Measurements from ENCODE around the gene TMEM184B. TPM values are rescaled to one million over a fixed set of nuclear protein-coding genes. Genes with fewer than 3 reads are reported as not detected.

The TMEM184B gene
- total RNA-seq, 4 donors from 2014 or later = 27.9 to 67.4 (median 40.7) TPM

DNA sequence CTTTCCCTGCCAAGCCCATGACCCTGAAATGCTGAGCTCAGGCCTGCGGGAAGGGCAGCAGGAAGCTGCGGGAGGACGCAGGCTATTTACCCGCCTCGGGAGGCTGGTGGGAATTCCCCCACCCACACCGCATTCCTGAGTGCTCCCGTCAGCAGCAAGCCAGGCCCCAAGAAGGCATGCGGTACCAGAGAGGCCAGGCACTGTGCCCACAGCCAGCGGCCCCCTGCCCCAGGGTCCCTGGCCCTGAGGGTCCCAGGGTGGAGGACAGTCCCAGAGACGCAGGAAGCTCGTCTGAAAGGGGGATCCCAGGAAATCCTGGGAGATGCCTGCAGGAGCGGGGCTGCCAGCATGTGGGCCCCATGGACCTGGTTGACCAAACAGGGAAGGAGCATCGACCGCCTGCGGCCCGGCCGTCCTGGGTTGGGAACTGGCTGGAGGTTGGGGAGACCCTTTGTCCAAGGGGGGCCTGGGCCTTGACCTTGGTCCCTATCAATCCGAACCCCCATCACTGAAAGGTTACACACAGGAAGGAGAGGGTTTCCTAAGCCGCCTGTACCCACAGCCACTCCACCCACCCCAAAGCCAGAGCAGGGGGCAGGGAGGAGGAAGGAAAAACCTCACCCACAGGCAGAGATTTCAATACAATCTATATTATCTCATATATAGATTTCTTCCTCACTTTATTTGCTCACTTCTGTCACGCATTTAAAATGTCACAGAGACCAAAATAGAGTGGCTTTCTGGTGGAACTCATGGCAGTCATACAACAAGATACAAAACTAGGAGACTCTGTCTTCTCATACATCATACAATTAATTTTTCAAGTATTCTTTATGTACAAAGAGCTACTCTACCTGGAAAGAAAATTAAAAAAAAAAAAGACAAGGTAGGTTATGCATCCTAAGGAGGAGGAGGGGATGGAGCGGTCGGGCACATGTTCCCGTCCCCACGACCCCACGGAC lies 53.9 kb downstream of the TMEM184B start:
- peak; percentile 64 to 95 for DNase-seq (ENCODE audit: low spot score in 2 of 2)
- intact Hi-C loops (cut with DNase I; ENCODE audit: low total_unique reads) = loop anchor here (10.0 kb wide), 1 partner anchor 104 kb away; the partner anchor contains the start of gene BAIAP2L2
- TF ChIP-seq, protein P1, sequence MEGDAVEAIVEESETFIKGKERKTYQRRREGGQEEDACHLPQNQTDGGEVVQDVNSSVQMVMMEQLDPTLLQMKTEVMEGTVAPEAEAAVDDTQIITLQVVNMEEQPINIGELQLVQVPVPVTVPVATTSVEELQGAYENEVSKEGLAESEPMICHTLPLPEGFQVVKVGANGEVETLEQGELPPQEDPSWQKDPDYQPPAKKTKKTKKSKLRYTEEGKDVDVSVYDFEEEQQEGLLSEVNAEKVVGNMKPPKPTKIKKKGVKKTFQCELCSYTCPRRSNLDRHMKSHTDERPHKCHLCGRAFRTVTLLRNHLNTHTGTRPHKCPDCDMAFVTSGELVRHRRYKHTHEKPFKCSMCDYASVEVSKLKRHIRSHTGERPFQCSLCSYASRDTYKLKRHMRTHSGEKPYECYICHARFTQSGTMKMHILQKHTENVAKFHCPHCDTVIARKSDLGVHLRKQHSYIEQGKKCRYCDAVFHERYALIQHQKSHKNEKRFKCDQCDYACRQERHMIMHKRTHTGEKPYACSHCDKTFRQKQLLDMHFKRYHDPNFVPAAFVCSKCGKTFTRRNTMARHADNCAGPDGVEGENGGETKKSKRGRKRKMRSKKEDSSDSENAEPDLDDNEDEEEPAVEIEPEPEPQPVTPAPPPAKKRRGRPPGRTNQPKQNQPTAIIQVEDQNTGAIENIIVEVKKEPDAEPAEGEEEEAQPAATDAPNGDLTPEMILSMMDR (IDR thresholded peaks at IDR 0.05) = no peak
- TF ChIP-seq POLR2A (IDR thresholded peaks at IDR 0.05) = no peak

DNA sequence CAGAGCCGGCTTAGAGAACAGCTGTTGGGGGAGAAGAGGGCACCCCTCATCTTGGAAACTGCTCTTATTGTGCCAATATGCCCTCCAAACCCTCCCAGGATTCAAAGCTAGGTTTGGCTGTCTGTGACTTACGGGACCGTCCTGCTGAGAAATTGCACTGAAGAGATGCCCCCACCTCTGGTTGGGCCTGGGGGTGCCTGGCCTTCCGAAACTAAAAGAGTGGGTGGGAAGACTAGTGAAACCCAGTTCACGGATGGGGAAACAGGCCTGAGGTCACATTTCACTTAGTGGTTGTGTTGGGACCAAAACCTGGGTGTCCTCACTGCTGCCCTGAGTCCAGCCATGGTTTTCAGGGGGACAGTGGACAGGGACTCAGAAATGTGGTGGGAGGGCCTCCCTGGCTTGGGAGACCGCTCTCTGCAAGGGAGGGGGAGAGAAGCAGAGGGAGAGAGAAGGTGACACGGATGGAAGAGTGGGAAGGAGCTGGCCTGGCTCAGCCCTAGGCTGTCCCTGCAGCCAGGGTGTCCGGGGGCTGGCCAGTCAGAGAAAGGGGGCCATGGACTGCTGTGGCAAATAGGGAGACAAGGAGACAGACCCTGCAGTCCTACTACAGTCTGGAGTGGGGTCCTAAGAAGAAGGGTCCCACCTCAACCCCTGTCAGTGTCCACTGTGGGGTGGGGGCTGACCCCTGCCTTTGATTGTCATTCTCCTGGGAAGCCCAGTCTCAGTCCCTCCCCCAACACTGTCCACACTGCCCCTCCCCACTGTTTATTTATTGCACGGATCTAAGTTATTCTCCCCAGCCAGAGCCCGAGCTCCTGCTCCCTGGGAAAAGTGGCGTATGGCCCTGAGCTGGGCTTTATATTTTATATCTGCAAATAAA lies 57.4 kb downstream of the TMEM184B start:
- intact Hi-C loops (cut with DNase I; ENCODE audit: low total_unique reads) = loop anchor here (10.0 kb wide), 1 partner anchor 101 kb away; the partner anchor contains the start of gene BAIAP2L2
- no peak overlapping the region for H3K4me3 ChIP-seq (ENCODE audit: low read depth, poor library complexity, severe bottlenecking)
- TF ChIP-seq, protein P1 (IDR thresholded peaks at IDR 0.05) = no peak
- no peak for TF ChIP-seq POLR2A (IDR thresholded peaks at IDR 0.05)
- 90 to 92% methylated on average over 11 of the region's 11 CpGs for WGBS, 2 donors
- DNase-seq (ENCODE audit: low spot score in 2 of 2) = no peak

More for the DNA sequence above, 53.9 kb downstream of the TMEM184B start:
- WGBS, 2 donors = 34 to 43% methylated on average over 25 of the region's 25 CpGs
- H3K4me3 ChIP-seq (ENCODE audit: low read depth, poor library complexity, severe bottlenecking) = no peak overlapping the region

DNA sequence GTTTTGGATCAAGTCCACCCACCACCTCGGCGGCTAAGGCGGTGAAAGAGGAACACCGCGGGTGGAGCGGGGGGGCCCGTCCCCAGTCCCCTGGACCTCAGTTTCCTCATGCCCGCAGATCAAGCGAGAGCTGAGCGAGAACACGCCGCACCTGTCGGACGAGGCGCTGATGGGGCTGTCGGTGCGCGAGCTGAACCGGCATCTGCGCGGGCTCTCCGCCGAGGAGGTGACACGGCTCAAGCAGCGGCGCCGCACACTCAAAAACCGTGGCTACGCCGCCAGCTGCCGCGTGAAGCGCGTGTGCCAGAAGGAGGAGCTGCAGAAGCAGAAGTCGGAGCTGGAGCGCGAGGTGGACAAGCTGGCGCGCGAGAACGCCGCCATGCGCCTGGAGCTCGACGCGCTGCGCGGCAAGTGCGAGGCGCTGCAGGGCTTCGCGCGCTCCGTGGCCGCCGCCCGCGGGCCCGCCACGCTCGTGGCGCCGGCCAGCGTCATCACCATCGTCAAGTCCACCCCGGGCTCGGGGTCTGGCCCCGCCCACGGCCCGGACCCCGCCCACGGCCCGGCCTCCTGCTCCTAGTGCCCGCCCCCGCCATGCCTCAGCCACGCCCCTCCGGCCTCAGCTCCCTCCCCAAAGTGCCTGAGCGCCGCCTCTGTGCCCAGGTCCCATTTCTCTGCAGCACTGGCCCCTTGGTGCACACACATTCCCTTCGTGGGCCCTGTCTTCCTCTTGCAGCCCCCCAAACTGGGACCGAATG lies 58.3 kb downstream of the TMEM184B start:
- 41 to 51% methylated on average over 50 to 79 of the region's 81 CpGs for WGBS, 2 donors
- H3K4me3 ChIP-seq (ENCODE audit: low read depth, poor library complexity, severe bottlenecking) = no peak overlapping the region
- TF ChIP-seq, protein P1 (IDR thresholded peaks at IDR 0.05) = no peak
- intact Hi-C loops (cut with DNase I; ENCODE audit: low total_unique reads) = loop anchor here (10.0 kb wide), 1 partner anchor 100 kb away; the partner anchor contains the start of gene BAIAP2L2
- peak in 1 of 2 donors; percentile 91 for DNase-seq (ENCODE audit: low spot score in 2 of 2)

DNA sequence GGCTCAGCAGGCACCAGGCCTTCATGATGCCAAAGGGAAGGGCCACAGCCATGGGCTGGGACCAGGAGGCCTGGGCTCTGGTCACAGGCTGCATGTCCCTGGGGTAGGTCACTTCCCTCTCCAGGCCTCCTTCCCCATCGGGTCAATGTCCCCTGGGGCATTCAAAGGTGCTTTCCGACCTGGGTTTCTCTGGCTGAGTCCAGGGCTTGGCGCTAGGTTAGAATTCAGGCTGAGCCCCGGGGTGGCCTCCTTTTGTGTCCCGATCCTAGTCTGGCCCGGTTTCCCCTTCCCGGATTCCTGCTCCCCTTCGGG lies 58.9 kb downstream of the TMEM184B start:
- no peak for DNase-seq (ENCODE audit: low spot score in 2 of 2)
- WGBS, 2 donors = 20 to 39% methylated on average over 6 to 8 of the region's 8 CpGs
- no peak overlapping the region for H3K4me3 ChIP-seq (ENCODE audit: low read depth, poor library complexity, severe bottlenecking)
- intact Hi-C loops (cut with DNase I; ENCODE audit: low total_unique reads) = loop anchor here (10.0 kb wide), 1 partner anchor 99 kb away; the partner anchor contains the start of gene BAIAP2L2
- TF ChIP-seq, protein P1 (IDR thresholded peaks at IDR 0.05) = no peak
- TF ChIP-seq POLR2A (IDR thresholded peaks at IDR 0.05) = no peak
